ENCODE results near the gene PHF5A.

The PHF5A gene

GRCh38 chr22:41482319-41482935 lies 13.9 kb upstream of the PHF5A start:
- no peak overlapping the region for H3K27ac ChIP-seq (ENCODE audit: poor library complexity, severe bottlenecking)
- H3K4me3 ChIP-seq (ENCODE audit: severe bottlenecking) = no peak overlapping the region
- no peaks in the 10 kb centered on the region for H3K4me1 ChIP-seq (ENCODE audit: insufficient read depth, poor library complexity, severe bottlenecking)
- ATAC-seq (ENCODE audit: low read depth) = no peak
- peaks cover 2% of the 10 kb centered on the region for H3K36me3 ChIP-seq (ENCODE audit: low read depth)
- no peak for TF ChIP-seq CTCF (IDR thresholded peaks at IDR 0.05; ENCODE audit: poor library complexity, severe bottlenecking)
- no peaks in the 10 kb centered on the region for H3K9me3 ChIP-seq (ENCODE audit: severe bottlenecking)
- no peaks in the 10 kb centered on the region for H3K27me3 ChIP-seq (ENCODE audit: insufficient read depth, poor library complexity, severe bottlenecking)
- no peak for DNase-seq (ENCODE audit: low spot score)

- ATAC-seq (ENCODE audit: low read depth) (no peak), DNase-seq (ENCODE audit: low spot score) (no peak)
- no peak overlapping the region for H3K4me3 ChIP-seq (ENCODE audit: severe bottlenecking)
- H3K27ac ChIP-seq (ENCODE audit: poor library complexity, severe bottlenecking) = no peak overlapping the region
- H3K27me3 ChIP-seq (ENCODE audit: insufficient read depth, poor library complexity, severe bottlenecking) = no peaks in the 10 kb centered on the region
- peaks cover 4% of the 10 kb centered on the region for H3K36me3 ChIP-seq (ENCODE audit: low read depth)
- TF ChIP-seq CTCF (IDR thresholded peaks at IDR 0.05; ENCODE audit: poor library complexity, severe bottlenecking) = no peak
- H3K9me3 ChIP-seq (ENCODE audit: severe bottlenecking) = no peaks in the 10 kb centered on the region
- no peaks in the 10 kb centered on the region for H3K4me1 ChIP-seq (ENCODE audit: insufficient read depth, poor library complexity, severe bottlenecking)
Measured at GRCh38 chr22:41481925-41482318, 13.4 kb upstream of the PHF5A start.

- H3K4me1 ChIP-seq (ENCODE audit: insufficient read depth, poor library complexity, severe bottlenecking) = no peaks in the 10 kb centered on the region
Measured at GRCh38 chr22:41481131-41481830, 12.8 kb upstream of the PHF5A start.

GRCh38 chr22:41480397-41480735 lies 11.9 kb upstream of the PHF5A start:
- H3K4me3 ChIP-seq (ENCODE audit: severe bottlenecking) = no peak overlapping the region
- peaks cover 4% of the 10 kb centered on the region for H3K36me3 ChIP-seq (ENCODE audit: low read depth)
- no peak for TF ChIP-seq CTCF (IDR thresholded peaks at IDR 0.05; ENCODE audit: poor library complexity, severe bottlenecking)
- no peak overlapping the region for H3K27ac ChIP-seq (ENCODE audit: poor library complexity, severe bottlenecking)
- no peaks in the 10 kb centered on the region for H3K4me1 ChIP-seq (ENCODE audit: insufficient read depth, poor library complexity, severe bottlenecking)
- no peaks in the 10 kb centered on the region for H3K9me3 ChIP-seq (ENCODE audit: severe bottlenecking)
- no peaks in the 10 kb centered on the region for H3K27me3 ChIP-seq (ENCODE audit: insufficient read depth, poor library complexity, severe bottlenecking)
- no peak for DNase-seq (ENCODE audit: low spot score)
- no peak for ATAC-seq (ENCODE audit: low read depth)

More at GRCh38 chr22:41481131-41481830, 12.8 kb upstream of the PHF5A start:
- no peak overlapping the region for H3K4me3 ChIP-seq (ENCODE audit: severe bottlenecking)
- no peak for DNase-seq (ENCODE audit: low spot score)
- no peak for ATAC-seq (ENCODE audit: low read depth)
- H3K27ac ChIP-seq (ENCODE audit: poor library complexity, severe bottlenecking) = no peak overlapping the region
- peaks cover 4% of the 10 kb centered on the region for H3K36me3 ChIP-seq (ENCODE audit: low read depth)
- no peaks in the 10 kb centered on the region for H3K9me3 ChIP-seq (ENCODE audit: severe bottlenecking)
- no peaks in the 10 kb centered on the region for H3K27me3 ChIP-seq (ENCODE audit: insufficient read depth, poor library complexity, severe bottlenecking)
- no peak for TF ChIP-seq CTCF (IDR thresholded peaks at IDR 0.05; ENCODE audit: poor library complexity, severe bottlenecking)

All from RWPE2 (cell line).